ENCODE measurements around the gene PORCN. TPM values are rescaled to one million over a fixed set of nuclear protein-coding genes. Genes with fewer than 3 reads are reported as not detected.
A peak's percentile ranks its signal among the peaks of the same experiment; 100 is the strongest.

PORCN gene
- total RNA-seq: 13.6 and 15.1 TPM in 2 replicates

- Mint-ChIP-seq H3K36me3 (ENCODE audit: low read depth) (peaks cover 2% of the 10 kb centered on the region), H3K4me1 (ENCODE audit: low read depth) (peaks cover 21% of the 10 kb centered on the region), H3K4me3 (peak within 1 kb of the TSS; percentile 93), H3K27me3 (ENCODE audit: insufficient read depth) (no peaks in the 10 kb centered on the region), H3K27ac (peak within 1 kb of the TSS; percentile 90), H3K9me3 (no peaks in the 10 kb centered on the region)
- DNase-seq (ENCODE audit: low spot score): peak; percentile 73
- intact Hi-C loops (cut with micrococcal nuclease): loop anchor here (1.0 to 5.0 kb wide), 6 partner anchors 13 to 89 kb away; partner anchors contain the start of genes EBP, FTSJ1, RBM3 and WDR13
Measured at GRCh38 chrX:48508400-48509244, at the start of gene PORCN. PORCN (plus strand) TSS chrX:48508992; CDS start chrX:48509821, 829 bp downstream.

- no peak for DNase-seq (ENCODE audit: low spot score)
- Mint-ChIP-seq H3K9me3 (no peaks in the 10 kb centered on the region), H3K36me3 (ENCODE audit: low read depth) (peaks cover 28% of the 10 kb centered on the region), H3K27ac (no peak overlapping the region), H3K4me1 (ENCODE audit: low read depth) (peaks cover 12% of the 10 kb centered on the region), H3K4me3 (no peak overlapping the region), H3K27me3 (ENCODE audit: insufficient read depth) (no peaks in the 10 kb centered on the region)
- intact Hi-C loops (cut with micrococcal nuclease): no loop called here
Measured at GRCh38 chrX:48459483-48459882, 49.3 kb upstream of the PORCN start.

- DNase-seq (ENCODE audit: low spot score): no peak
- peaks cover 14% of the 10 kb centered on the region for H3K4me1 Mint-ChIP-seq (ENCODE audit: low read depth)
- no peak overlapping the region for H3K4me3 Mint-ChIP-seq
- intact Hi-C loops (cut with micrococcal nuclease): no loop called here
- H3K36me3 Mint-ChIP-seq (ENCODE audit: low read depth): peaks cover 30% of the 10 kb centered on the region
- H3K27me3 Mint-ChIP-seq (ENCODE audit: insufficient read depth): no peaks in the 10 kb centered on the region
- H3K27ac Mint-ChIP-seq: no peak overlapping the region
- no peaks in the 10 kb centered on the region for H3K9me3 Mint-ChIP-seq
Measured at GRCh38 chrX:48460031-48460430, 48.8 kb upstream of the PORCN start.

GRCh38 chrX:48460606-48461005, 48.2 kb upstream of the PORCN start:
- intact Hi-C loops (cut with micrococcal nuclease): no loop called here
- Mint-ChIP-seq H3K4me3 (no peak overlapping the region), H3K27ac (no peak overlapping the region), H3K4me1 (ENCODE audit: low read depth) (peaks cover 20% of the 10 kb centered on the region), H3K9me3 (no peaks in the 10 kb centered on the region), H3K27me3 (ENCODE audit: insufficient read depth) (no peaks in the 10 kb centered on the region), H3K36me3 (ENCODE audit: low read depth) (peaks cover 36% of the 10 kb centered on the region)
- DNase-seq (ENCODE audit: low spot score): no peak

GRCh38 chrX:48461830-48462229, 47.0 kb upstream of the PORCN start:
- Mint-ChIP-seq H3K27me3 (ENCODE audit: insufficient read depth) (no peaks in the 10 kb centered on the region), H3K9me3 (no peaks in the 10 kb centered on the region), H3K27ac (no peak overlapping the region), H3K4me3 (no peak overlapping the region), H3K4me1 (ENCODE audit: low read depth) (peaks cover 22% of the 10 kb centered on the region), H3K36me3 (ENCODE audit: low read depth) (peaks cover 41% of the 10 kb centered on the region)
- intact Hi-C loops (cut with micrococcal nuclease): no loop called here
- DNase-seq (ENCODE audit: low spot score): no peak

- Mint-ChIP-seq H3K27me3 (ENCODE audit: insufficient read depth) (no peaks in the 10 kb centered on the region), H3K27ac (peak overlapping the region; percentile 31), H3K9me3 (no peaks in the 10 kb centered on the region), H3K36me3 (ENCODE audit: low read depth) (peaks cover 40% of the 10 kb centered on the region), H3K4me1 (ENCODE audit: low read depth) (peaks cover 31% of the 10 kb centered on the region), H3K4me3 (peak overlapping the region; percentile 69)
- intact Hi-C loops (cut with micrococcal nuclease): no loop called here
- DNase-seq (ENCODE audit: low spot score): no peak
Measured at GRCh38 chrX:48465336-48465933, 43.4 kb upstream of the PORCN start.

GRCh38 chrX:48466696-48467095, 42.1 kb upstream of the PORCN start:
- Mint-ChIP-seq H3K4me3 (peak overlapping the region; percentile 97), H3K27ac (peak overlapping the region; percentile 52), H3K9me3 (no peaks in the 10 kb centered on the region), H3K4me1 (ENCODE audit: low read depth) (peaks cover 30% of the 10 kb centered on the region), H3K27me3 (ENCODE audit: insufficient read depth) (no peaks in the 10 kb centered on the region), H3K36me3 (ENCODE audit: low read depth) (peaks cover 35% of the 10 kb centered on the region)
- intact Hi-C loops (cut with micrococcal nuclease): no loop called here
- DNase-seq (ENCODE audit: low spot score): no peak

- intact Hi-C loops (cut with micrococcal nuclease): no loop called here
- H3K36me3 Mint-ChIP-seq (ENCODE audit: low read depth): peaks cover 31% of the 10 kb centered on the region
- peak overlapping the region; percentile 91 for H3K27ac Mint-ChIP-seq
- no peaks in the 10 kb centered on the region for H3K27me3 Mint-ChIP-seq (ENCODE audit: insufficient read depth)
- peak overlapping the region; percentile 97 for H3K4me3 Mint-ChIP-seq
- peaks cover 30% of the 10 kb centered on the region for H3K4me1 Mint-ChIP-seq (ENCODE audit: low read depth)
- DNase-seq (ENCODE audit: low spot score): no peak
- H3K9me3 Mint-ChIP-seq: no peaks in the 10 kb centered on the region
Measured at GRCh38 chrX:48467281-48467761, 41.5 kb upstream of the PORCN start.

- no peak for DNase-seq (ENCODE audit: low spot score)
- H3K4me3 Mint-ChIP-seq: peak overlapping the region; percentile 97
- no peaks in the 10 kb centered on the region for H3K9me3 Mint-ChIP-seq
- H3K4me1 Mint-ChIP-seq (ENCODE audit: low read depth): peaks cover 30% of the 10 kb centered on the region
- H3K27ac Mint-ChIP-seq: peak overlapping the region; percentile 91
- intact Hi-C loops (cut with micrococcal nuclease): loop anchor here (2.0 kb wide), 1 partner anchor 41 kb away; the partner anchor contains the start of gene PORCN
- H3K36me3 Mint-ChIP-seq (ENCODE audit: low read depth): peaks cover 27% of the 10 kb centered on the region
- peaks cover 2% of the 10 kb centered on the region for H3K27me3 Mint-ChIP-seq (ENCODE audit: insufficient read depth)
Measured at GRCh38 chrX:48468247-48468671, 40.5 kb upstream of the PORCN start.

GRCh38 chrX:48468693-48469691, 39.8 kb upstream of the PORCN start:
- Mint-ChIP-seq H3K27me3 (ENCODE audit: insufficient read depth) (peaks cover 2% of the 10 kb centered on the region), H3K36me3 (ENCODE audit: low read depth) (peaks cover 24% of the 10 kb centered on the region), H3K9me3 (no peaks in the 10 kb centered on the region), H3K4me3 (peak overlapping the region; percentile 97), H3K4me1 (ENCODE audit: low read depth) (peaks cover 28% of the 10 kb centered on the region), H3K27ac (peak overlapping the region; percentile 91)
- no peak for DNase-seq (ENCODE audit: low spot score)
- intact Hi-C loops (cut with micrococcal nuclease): loop anchor here (2.0 kb wide), 1 partner anchor 40 kb away; the partner anchor contains the start of gene PORCN

- peaks cover 16% of the 10 kb centered on the region for H3K36me3 Mint-ChIP-seq (ENCODE audit: low read depth)
- intact Hi-C loops (cut with micrococcal nuclease): loop anchor here (10.0 kb wide), 1 partner anchor 815 kb away; the partner anchor contains the start of genes ELK1 and UXT
- H3K9me3 Mint-ChIP-seq: no peaks in the 10 kb centered on the region
- H3K4me3 Mint-ChIP-seq: peak within 1 kb of the TSS; percentile 97
- H3K27me3 Mint-ChIP-seq (ENCODE audit: insufficient read depth): peaks cover 2% of the 10 kb centered on the region
- peak within 1 kb of the TSS; percentile 91 for H3K27ac Mint-ChIP-seq
- peaks cover 19% of the 10 kb centered on the region for H3K4me1 Mint-ChIP-seq (ENCODE audit: low read depth)
- DNase-seq (ENCODE audit: low spot score): no peak
Measured at GRCh38 chrX:48470110-48470832, 38.5 kb upstream of the PORCN start, which contains the start of gene SLC38A5. SLC38A5 (minus strand) TSS chrX:48470260; CDS start chrX:48467924, 2,336 bp downstream.
